Aorta (tissue), 5 donors: ENCODE results near the gene IGLL1. TPM values are rescaled to one million over a fixed set of nuclear protein-coding genes. Genes with fewer than 3 reads are reported as not detected.
"Not testable (repeated sequence)": the region's sequence is repeated elsewhere in the genome, so short reads cannot be mapped to it uniquely, and the experiment has no call there.

Experiments
- ATAC-seq: fragments of 200-7000 bp; cut with Tn5 transposase; one replicate; pipeline ENCODE4 v1.9.1; 2022; ENCODE audit warnings: moderate library complexity; ENCODE audit not compliant: low FRiP score
- DNase-seq, 2 donors: peaks; one replicate each; pipeline ENCODE4 v3.0.0-alpha.2; 2020
- H3K27ac ChIP-seq, 2 donors: one replicate each; pipeline ENCODE4 v1.5.1; 2013; ENCODE audit warnings: low read length in 2 of 2, mild to moderate bottlenecking in 2 of 2, moderate library complexity in 2 of 2, control low read depth in 1 of 2, inconsistent platforms in 1 of 2, low read depth in 1 of 2
- H3K27me3 ChIP-seq, 2 donors: one replicate each; pipeline ENCODE4 v1.6.1; 2013; ENCODE audit warnings: control low read depth in 1 of 2, low read length in 1 of 2, mild to moderate bottlenecking in 1 of 2, moderate library complexity in 1 of 2; ENCODE audit not compliant: insufficient read depth in 2 of 2, control insufficient read depth in 1 of 2
- H3K36me3 ChIP-seq, 2 donors: one replicate each; pipeline ENCODE4 v1.6.1; 2013; ENCODE audit warnings: control low read depth in 1 of 2, low read length in 1 of 2, mild to moderate bottlenecking in 1 of 2; ENCODE audit not compliant: insufficient read depth in 2 of 2, control insufficient read depth in 1 of 2
- H3K4me1 ChIP-seq, 2 donors: one replicate each; pipeline ENCODE4 v1.6.1; 2013; ENCODE audit warnings: low read length in 2 of 2, control low read depth in 1 of 2, mild to moderate bottlenecking in 1 of 2, moderate library complexity in 1 of 2; ENCODE audit not compliant: insufficient read depth in 2 of 2, control insufficient read depth in 1 of 2
- H3K4me3 ChIP-seq, 2 donors: one replicate each; pipeline ENCODE4 v1.5.1; 2013; ENCODE audit warnings: low read length in 2 of 2, control low read depth in 1 of 2, mild to moderate bottlenecking in 1 of 2
- H3K9me3 ChIP-seq: one replicate; pipeline ENCODE4 v1.6.1; 2013; ENCODE audit warnings: mild to moderate bottlenecking, low read length; ENCODE audit not compliant: control insufficient read depth
- WGBS, 2 donors: extraction: QIAGEN DNeasy Blood & Tissue Kit; methylation state at CpG; one replicate each; pipeline ENCODE4 v1.1.7; 2013; 5-methylcytosine and 5-hydroxymethylcytosine counted together
- intact Hi-C, 2 donors: fragments of 100-400 bp; cut with DNase I; formaldehyde crosslinking; loops; one replicate each; pipeline versions ENCODE4 v1.14.2 to v1.15.0; 2022
- polyA plus RNA-seq, 2 donors: library from polyadenylated mRNA; stranded (reverse); fragments of 200-250 nt; gene quantifications; one replicate each; pipeline ENCODE4 v1.2.3, GENCODE V29; 2013
- total RNA-seq, 2 donors: library from RNA; stranded (reverse); fragmentation: NEBNext Ultra II Directional; extraction: Animal tissue kit (Norgen Biotek cat#: 25700); gene quantifications; one replicate each; pipeline ENCODE4 v1.2.1, GENCODE V29; 2021
- donor health status: healthy with polysubstance abuse.
- donor health status: Bipolar disorder and iron deficiency.
- donor health status: DM: no; HTN: no; CAD: no.
- donor health status: DM: no; HTN: no; CAD: no.
- donor health status: DM: yes; HTN: yes; CAD: no.

Gene IGLL1
- total and polyA plus RNA-seq, 4 donors = not detected

- ATAC-seq, H3K36me3 ChIP-seq, DNase-seq, H3K27me3 ChIP-seq, intact Hi-C loops, H3K4me1 ChIP-seq, H3K9me3 ChIP-seq, H3K4me3 ChIP-seq, H3K27ac ChIP-seq: not testable (repeated sequence)
- WGBS, 2 donors = 68 to 79% methylated on average over 4 to 5 of the region's 7 CpGs
These were observed 17.6 kb upstream of the IGLL1 start for GRCh38 chr22:23597576-23598268.

GRCh38 chr22:23595904-23596303 lies 15.8 kb upstream of the IGLL1 start:
- ATAC-seq, H3K36me3 ChIP-seq, H3K27ac ChIP-seq, H3K4me3 ChIP-seq, H3K4me1 ChIP-seq, H3K27me3 ChIP-seq, H3K9me3 ChIP-seq, intact Hi-C loops: not testable (repeated sequence)
- peak in 1 of 2 donors; percentile 8 for DNase-seq
- WGBS, 2 donors = 51 to 54% methylated on average over 6 of the region's 6 CpGs

- no peak for ATAC-seq
- 86 to 88% methylated on average over 7 of the region's 7 CpGs for WGBS, 2 donors
- no peak overlapping the region for H3K4me3 ChIP-seq
- intact Hi-C loops = no loop called here
- no peaks in the 10 kb centered on the region for H3K27me3 ChIP-seq
- H3K4me1 ChIP-seq = no peaks in the 10 kb centered on the region
- no peaks in the 10 kb centered on the region for H3K36me3 ChIP-seq
- no peaks in the 10 kb centered on the region for H3K9me3 ChIP-seq
- no peak overlapping the region for H3K27ac ChIP-seq
- peak in 1 of 2 donors; percentile 36 for DNase-seq
These were observed 11.8 kb upstream of the IGLL1 start for GRCh38 chr22:23591846-23592245.

- Histone ChIP-seq H3K9me3 (no peaks in the 10 kb centered on the region), H3K4me3 (no peak overlapping the region), H3K36me3 (no peaks in the 10 kb centered on the region), H3K27me3 (no peaks in the 10 kb centered on the region), H3K4me1 (no peaks in the 10 kb centered on the region), H3K27ac (no peak overlapping the region)
- no peak for ATAC-seq
- WGBS, 2 donors = 55 to 57% methylated on average over 11 of the region's 11 CpGs
- intact Hi-C loops = no loop called here
- peak; percentile 62 to 81 for DNase-seq
These were observed 11.2 kb upstream of the IGLL1 start for GRCh38 chr22:23591201-23591791.

- ATAC-seq = no peak
- intact Hi-C loops = no loop called here
- Histone ChIP-seq H3K4me1 (no peaks in the 10 kb centered on the region), H3K36me3 (no peaks in the 10 kb centered on the region), H3K27ac (no peak overlapping the region), H3K27me3 (no peaks in the 10 kb centered on the region), H3K4me3 (no peak overlapping the region), H3K9me3 (no peaks in the 10 kb centered on the region)
- 72 to 79% methylated on average over 6 of the region's 6 CpGs for WGBS, 2 donors
- DNase-seq = peak in 1 of 2 donors; percentile 24
These were observed 3.7 kb upstream of the IGLL1 start for GRCh38 chr22:23583836-23584235.

- DNase-seq (peak in 1 of 2 donors; percentile 32), ATAC-seq (no peak)
- no peaks in the 10 kb centered on the region for H3K36me3 ChIP-seq
- WGBS, 2 donors = 78 to 85% methylated on average over 7 of the region's 7 CpGs
- H3K9me3 ChIP-seq = no peaks in the 10 kb centered on the region
- no peaks in the 10 kb centered on the region for H3K4me1 ChIP-seq
- H3K27ac ChIP-seq = no peak overlapping the region
- H3K4me3 ChIP-seq = no peak overlapping the region
- intact Hi-C loops = no loop called here
- no peaks in the 10 kb centered on the region for H3K27me3 ChIP-seq
These were observed 3.1 kb upstream of the IGLL1 start for GRCh38 chr22:23583153-23583552.

- peak in 1 of 2 donors; percentile 20 for DNase-seq
- Histone ChIP-seq H3K4me3 (no peak overlapping the region), H3K27ac (no peak overlapping the region), H3K4me1 (no peaks in the 10 kb centered on the region), H3K9me3 (no peaks in the 10 kb centered on the region), H3K27me3 (no peaks in the 10 kb centered on the region), H3K36me3 (no peaks in the 10 kb centered on the region)
- intact Hi-C loops = no loop called here
- ATAC-seq = no peak
- 86 to 92% methylated on average over 8 of the region's 8 CpGs for WGBS, 2 donors
These were observed 1.2 kb upstream of the IGLL1 start for GRCh38 chr22:23581260-23581650.

- no peak for ATAC-seq
- DNase-seq = peak in 1 of 2 donors; percentile 33
- WGBS, 2 donors = 74 to 76% methylated on average over 11 of the region's 11 CpGs
- no peaks in the 10 kb centered on the region for H3K9me3 ChIP-seq
- intact Hi-C loops = no loop called here
- H3K4me1 ChIP-seq = no peaks in the 10 kb centered on the region
- H3K36me3 ChIP-seq = no peaks in the 10 kb centered on the region
- no peak overlapping the region for H3K4me3 ChIP-seq
- no peaks in the 10 kb centered on the region for H3K27me3 ChIP-seq
- H3K27ac ChIP-seq = no peak overlapping the region
These were observed 628 bp upstream of the IGLL1 start for GRCh38 chr22:23580576-23581259.

- H3K4me1 ChIP-seq = no peaks in the 10 kb centered on the region
- H3K9me3 ChIP-seq = no peaks in the 10 kb centered on the region
- DNase-seq = peak in 1 of 2 donors; percentile 17
- no peaks in the 10 kb centered on the region for H3K27me3 ChIP-seq
- no peak for ATAC-seq
- H3K27ac ChIP-seq = no peak overlapping the region
- intact Hi-C loops = no loop called here
- WGBS, 2 donors = 93% methylated on average over 5 of the region's 5 CpGs
- no peak overlapping the region for H3K4me3 ChIP-seq
- H3K36me3 ChIP-seq = no peaks in the 10 kb centered on the region
These were observed 810 bp downstream of the IGLL1 start for GRCh38 chr22:23579280-23579679.
